ENCODE results near the gene PARP1. TPM values are rescaled to one million over a fixed set of nuclear protein-coding genes. Genes with fewer than 3 reads are reported as not detected.

Gene PARP1
- total RNA-seq, 1 donor from 2014 or later = 64.6 TPM

DNA sequence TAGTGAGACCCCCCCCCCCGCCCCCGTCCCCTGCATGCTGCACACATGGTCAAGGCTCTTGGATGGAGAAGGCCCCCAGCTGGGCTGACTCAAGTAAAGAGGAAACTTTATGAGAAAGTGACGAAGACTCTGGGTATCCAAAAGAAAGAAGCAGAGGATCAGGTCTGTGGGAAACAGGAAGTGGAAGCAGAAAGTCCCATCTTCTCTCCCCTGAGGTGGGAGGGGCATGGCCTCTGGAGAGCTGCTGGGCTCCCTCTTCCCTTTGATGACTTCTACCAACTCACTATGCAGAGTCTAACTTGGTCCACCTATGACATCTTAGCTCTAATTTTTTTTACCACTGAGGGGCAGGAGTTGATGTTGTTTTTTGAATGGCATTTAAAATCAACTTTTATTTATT is 56.2 kb downstream of the PARP1 start:
- DNase-seq (ENCODE audit: extremely low spot score in 2 of 2) = no peak
- H3K27ac ChIP-seq = no peak overlapping the region
- TF ChIP-seq, protein P1, sequence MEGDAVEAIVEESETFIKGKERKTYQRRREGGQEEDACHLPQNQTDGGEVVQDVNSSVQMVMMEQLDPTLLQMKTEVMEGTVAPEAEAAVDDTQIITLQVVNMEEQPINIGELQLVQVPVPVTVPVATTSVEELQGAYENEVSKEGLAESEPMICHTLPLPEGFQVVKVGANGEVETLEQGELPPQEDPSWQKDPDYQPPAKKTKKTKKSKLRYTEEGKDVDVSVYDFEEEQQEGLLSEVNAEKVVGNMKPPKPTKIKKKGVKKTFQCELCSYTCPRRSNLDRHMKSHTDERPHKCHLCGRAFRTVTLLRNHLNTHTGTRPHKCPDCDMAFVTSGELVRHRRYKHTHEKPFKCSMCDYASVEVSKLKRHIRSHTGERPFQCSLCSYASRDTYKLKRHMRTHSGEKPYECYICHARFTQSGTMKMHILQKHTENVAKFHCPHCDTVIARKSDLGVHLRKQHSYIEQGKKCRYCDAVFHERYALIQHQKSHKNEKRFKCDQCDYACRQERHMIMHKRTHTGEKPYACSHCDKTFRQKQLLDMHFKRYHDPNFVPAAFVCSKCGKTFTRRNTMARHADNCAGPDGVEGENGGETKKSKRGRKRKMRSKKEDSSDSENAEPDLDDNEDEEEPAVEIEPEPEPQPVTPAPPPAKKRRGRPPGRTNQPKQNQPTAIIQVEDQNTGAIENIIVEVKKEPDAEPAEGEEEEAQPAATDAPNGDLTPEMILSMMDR (IDR thresholded peaks at IDR 0.05) = no peak
- TF ChIP-seq POLR2AphosphoS5 (IDR thresholded peaks at IDR 0.05; ENCODE audit: insufficient read depth in 1 of 2, low read depth in 1 of 2) (no peak), POLR2A (IDR thresholded peaks at IDR 0.05) (no peak)
- no peaks in the 10 kb centered on the region for H3K36me3 ChIP-seq
- no peaks in the 10 kb centered on the region for H3K27me3 ChIP-seq
- H3K4me1 ChIP-seq = peaks cover 8% of the 10 kb centered on the region
- intact Hi-C loops (cut with DNase I) = no loop called here
- H3K9me3 ChIP-seq = no peaks in the 10 kb centered on the region
- H3K4me3 ChIP-seq = no peak overlapping the region

DNA sequence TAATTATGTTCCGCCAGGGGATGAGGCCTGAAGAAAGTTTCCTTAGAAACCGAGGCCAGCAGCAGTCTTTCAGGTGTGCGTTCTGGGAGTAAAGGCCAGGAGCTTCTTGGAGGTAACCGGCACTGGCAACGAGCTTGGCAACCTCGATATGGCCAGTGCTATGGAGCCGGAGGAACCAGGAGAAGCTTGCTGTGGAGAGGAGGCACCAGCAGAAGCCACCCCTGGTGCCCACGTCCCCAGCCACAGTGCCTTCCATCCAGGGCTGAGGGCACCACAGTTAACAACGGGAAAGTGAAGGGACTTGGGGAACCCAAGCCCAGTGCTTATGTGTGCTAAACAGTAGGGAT is 57.4 kb downstream of the PARP1 start:
- H3K4me1 ChIP-seq = peaks cover 8% of the 10 kb centered on the region
- no peaks in the 10 kb centered on the region for H3K36me3 ChIP-seq
- H3K27ac ChIP-seq = no peak overlapping the region
- no peaks in the 10 kb centered on the region for H3K9me3 ChIP-seq
- no peak for TF ChIP-seq POLR2AphosphoS5 (IDR thresholded peaks at IDR 0.05; ENCODE audit: insufficient read depth in 1 of 2, low read depth in 1 of 2)
- TF ChIP-seq, protein P1 (IDR thresholded peaks at IDR 0.05) = no peak
- TF ChIP-seq POLR2A (IDR thresholded peaks at IDR 0.05) = no peak
- no peak overlapping the region for H3K4me3 ChIP-seq
- H3K27me3 ChIP-seq = no peaks in the 10 kb centered on the region
- intact Hi-C loops (cut with DNase I) = no loop called here
- DNase-seq (ENCODE audit: extremely low spot score in 2 of 2) = no peak

DNA sequence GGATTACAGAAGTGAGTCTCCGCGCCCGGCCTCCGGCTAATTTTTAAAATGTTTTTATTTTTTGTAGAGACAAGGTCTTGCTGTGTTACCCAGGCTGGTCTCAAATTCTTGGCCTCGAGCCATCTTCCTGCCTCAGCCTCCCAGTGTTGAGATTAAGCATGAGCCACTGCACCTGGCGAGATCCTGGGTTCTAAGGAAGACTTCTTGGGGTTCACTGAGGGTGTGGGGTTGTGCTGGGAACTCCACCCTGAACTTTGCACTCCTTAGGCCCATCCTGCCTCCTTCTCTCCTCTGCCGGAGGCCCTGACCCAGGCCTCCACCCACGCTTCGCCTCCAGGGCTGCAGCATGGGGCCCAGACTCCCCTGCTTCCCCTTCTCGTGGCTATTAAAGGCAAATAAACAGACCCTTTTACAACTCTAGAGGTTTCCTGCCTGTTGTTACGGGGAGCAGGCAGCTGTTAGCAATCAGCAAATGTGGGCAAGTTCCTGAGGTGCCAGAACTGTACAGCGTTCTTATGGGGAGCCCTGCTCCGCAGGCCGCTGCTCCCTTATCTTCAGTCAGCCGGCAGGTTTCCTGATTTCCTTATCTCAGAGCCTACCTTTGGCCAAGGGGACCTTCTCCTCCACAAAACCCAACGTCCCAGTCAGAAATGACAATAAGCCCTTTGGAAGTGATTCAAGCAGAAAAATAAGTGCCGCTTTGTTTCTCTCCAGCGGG is 57.9 kb downstream of the PARP1 start:
- Histone ChIP-seq H3K4me1 (peaks cover 8% of the 10 kb centered on the region), H3K27me3 (no peaks in the 10 kb centered on the region), H3K36me3 (no peaks in the 10 kb centered on the region), H3K4me3 (no peak overlapping the region), H3K27ac (no peak overlapping the region), H3K9me3 (no peaks in the 10 kb centered on the region)
- intact Hi-C loops (cut with DNase I) = no loop called here
- DNase-seq (ENCODE audit: extremely low spot score in 2 of 2) = no peak
- TF ChIP-seq, protein P1 (IDR thresholded peaks at IDR 0.05) = no peak
- TF ChIP-seq POLR2A (IDR thresholded peaks at IDR 0.05) (no peak), POLR2AphosphoS5 (IDR thresholded peaks at IDR 0.05; ENCODE audit: insufficient read depth in 1 of 2, low read depth in 1 of 2) (no peak)

DNA sequence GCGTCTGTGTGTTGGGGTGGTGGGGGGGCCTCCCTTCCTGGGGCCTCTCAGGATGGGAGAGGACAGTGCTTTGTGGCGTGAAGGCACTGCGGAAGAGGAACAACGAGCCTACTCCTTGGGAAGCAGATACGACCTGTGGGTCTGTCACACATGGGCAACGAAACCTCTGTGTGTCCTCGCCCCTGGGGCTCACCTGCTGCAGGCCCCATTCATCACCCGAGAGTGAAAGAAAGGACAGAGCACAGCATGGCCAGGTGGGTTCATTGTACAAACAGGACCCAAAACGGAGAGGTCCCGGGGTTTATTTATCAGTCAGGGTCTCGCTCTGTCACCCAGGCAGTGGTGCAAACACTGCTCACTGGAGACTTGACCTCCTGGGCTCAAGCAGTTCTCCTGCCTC is 58.8 kb downstream of the PARP1 start:
- no peaks in the 10 kb centered on the region for H3K27me3 ChIP-seq
- no peak overlapping the region for H3K4me3 ChIP-seq
- H3K4me1 ChIP-seq = peaks cover 8% of the 10 kb centered on the region
- no peaks in the 10 kb centered on the region for H3K36me3 ChIP-seq
- H3K9me3 ChIP-seq = no peaks in the 10 kb centered on the region
- TF ChIP-seq POLR2A (IDR thresholded peaks at IDR 0.05) (no peak), POLR2AphosphoS5 (IDR thresholded peaks at IDR 0.05; ENCODE audit: insufficient read depth in 1 of 2, low read depth in 1 of 2) (no peak)
- TF ChIP-seq, protein P1 (IDR thresholded peaks at IDR 0.05) = no peak
- intact Hi-C loops (cut with DNase I) = no loop called here
- no peak for DNase-seq (ENCODE audit: extremely low spot score in 2 of 2)
- no peak overlapping the region for H3K27ac ChIP-seq

DNA sequence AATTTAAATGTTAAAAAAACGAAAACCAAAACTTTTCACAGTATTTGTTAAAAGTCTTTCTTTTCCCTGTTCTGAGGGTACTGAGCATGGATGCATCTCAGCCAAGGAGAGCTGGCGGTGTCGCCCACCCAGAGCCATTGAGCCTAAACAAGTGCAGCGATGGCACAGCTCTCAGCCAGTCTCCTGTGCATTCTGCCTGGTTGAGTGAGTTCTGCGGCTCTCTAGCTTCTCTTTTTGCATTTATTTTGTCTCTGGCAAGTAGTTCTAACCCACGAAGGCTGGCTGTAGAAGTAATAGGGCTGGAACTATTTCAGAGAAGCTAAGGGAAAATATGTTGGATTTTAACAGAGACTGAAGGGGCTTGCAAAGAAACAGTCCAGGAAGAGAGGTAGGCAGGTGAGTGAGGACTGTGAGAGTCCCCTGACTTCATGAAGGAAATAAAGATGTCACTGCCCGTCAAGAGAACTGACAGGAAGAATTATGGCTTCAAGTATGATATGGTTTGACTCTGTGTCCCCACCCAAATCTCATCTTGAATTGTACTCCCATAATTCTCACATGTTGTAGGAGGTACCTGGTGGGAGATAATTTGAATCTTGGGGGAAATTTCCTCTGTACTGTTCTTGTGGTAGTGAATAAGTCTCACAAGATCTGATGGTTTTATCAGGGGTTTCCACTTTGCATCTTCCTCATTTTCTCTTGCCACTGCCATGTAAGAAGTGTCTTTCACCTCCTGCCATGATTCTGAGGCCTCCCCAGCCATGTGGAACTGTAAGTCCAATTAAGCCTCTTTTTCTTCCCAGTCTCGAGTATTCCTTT is 63.2 kb downstream of the PARP1 start:
- TF ChIP-seq POLR2A (IDR thresholded peaks at IDR 0.05) = no peak
- TF ChIP-seq, protein P1 (IDR thresholded peaks at IDR 0.05) = no peak
- no peak for TF ChIP-seq POLR2AphosphoS5 (IDR thresholded peaks at IDR 0.05; ENCODE audit: insufficient read depth in 1 of 2, low read depth in 1 of 2)
- no peaks in the 10 kb centered on the region for H3K9me3 ChIP-seq
- DNase-seq (ENCODE audit: extremely low spot score in 2 of 2) = no peak
- no peak overlapping the region for H3K27ac ChIP-seq
- intact Hi-C loops (cut with DNase I) = no loop called here
- no peak overlapping the region for H3K4me3 ChIP-seq
- no peaks in the 10 kb centered on the region for H3K27me3 ChIP-seq
- H3K4me1 ChIP-seq = peaks cover 2% of the 10 kb centered on the region
- no peaks in the 10 kb centered on the region for H3K36me3 ChIP-seq
